Skin of body (tissue), 2 donors: ENCODE data around the gene NIN. TPM values are rescaled to one million over a fixed set of nuclear protein-coding genes. Genes with fewer than 3 reads are reported as not detected.

ENCODE experiments used
- DNase-seq: peaks from one replicate; lab custom pipeline; 2025; lab: John Stamatoyannopoulos, UW
- total RNA-seq: library from RNA; depleted of rRNA; stranded (reverse); fragments of >200 nt; gene quantifications from one replicate; pipeline ENCODE4 v1.2.3, GENCODE V29; 2014

Gene NIN
- total RNA-seq, 1 donor from 2014 or later = 34.6 TPM

GRCh38 chr14:50839691-50840090 lies 8.7 kb upstream of the NIN start:
- DNase-seq = no peak

GRCh38 chr14:50839048-50839447 lies 8.1 kb upstream of the NIN start:
- no peak for DNase-seq

GRCh38 chr14:50837850-50838470 lies 7.0 kb upstream of the NIN start:
- DNase-seq = no peak

GRCh38 chr14:50837271-50837670 lies 6.3 kb upstream of the NIN start:
- no peak for DNase-seq

- no peak for DNase-seq
Observed at GRCh38 chr14:50836515-50836914, 5.6 kb upstream of the NIN start.

GRCh38 chr14:50835280-50835679 lies 4.3 kb upstream of the NIN start:
- DNase-seq = peak; percentile 18

GRCh38 chr14:50834802-50835276 lies 3.9 kb upstream of the NIN start:
- no peak for DNase-seq

GRCh38 chr14:50832935-50833630 lies 2.1 kb upstream of the NIN start:
- no peak for DNase-seq

- no peak for DNase-seq
Observed at GRCh38 chr14:50831726-50832168, 785 bp upstream of the NIN start.

GRCh38 chr14:50830044-50830931 lies 674 bp downstream of the NIN start:
- DNase-seq = peak; percentile 32

GRCh38 chr14:50829489-50830043 lies 1.4 kb downstream of the NIN start:
- DNase-seq = no peak

GRCh38 chr14:50828721-50829488 lies 2.1 kb downstream of the NIN start:
- DNase-seq = no peak

GRCh38 chr14:50826681-50827080 lies 4.3 kb downstream of the NIN start:
- DNase-seq = no peak

- no peak for DNase-seq
Observed at GRCh38 chr14:50825307-50825706, 5.7 kb downstream of the NIN start.

GRCh38 chr14:50823762-50824636 lies 7.0 kb downstream of the NIN start:
- DNase-seq = no peak

GRCh38 chr14:50823051-50823761 lies 7.8 kb downstream of the NIN start:
- DNase-seq = no peak

- no peak for DNase-seq
Observed at GRCh38 chr14:50822501-50823042, 8.4 kb downstream of the NIN start.

GRCh38 chr14:50821510-50822464 lies 9.2 kb downstream of the NIN start:
- DNase-seq = no peak
